SK-N-MC (cell line): ENCODE results near the gene SPNS3.

Experiments
- DNase-seq: peaks from one replicate; pipeline ENCODE4 v3.0.0-alpha.2; 2011; ENCODE audit warnings: low read depth, low spot score
- H3K27ac ChIP-seq: fragments of 200-600 bp; sonication (generic); 2 replicates; pipeline ENCODE4 v1.5.1; 2016; ENCODE audit warnings: mixed run types
- H3K36me3 ChIP-seq: fragments of 200-600 bp; sonication (generic); 2 replicates; pipeline ENCODE4 v1.6.1; 2017; ENCODE audit warnings: antibody characterized with exemption, low read length, mixed read lengths; ENCODE audit not compliant: insufficient read depth
- H3K4me3 ChIP-seq: fragments of 200-600 bp; sonication (generic); 2 replicates; pipeline ENCODE4 v1.5.1; 2016
- H3K9ac ChIP-seq: fragments of 200-600 bp; sonication (generic); 2 replicates; pipeline ENCODE4 v1.8.0; 2017; ENCODE audit warnings: mixed run types, mixed read lengths; ENCODE audit not compliant: insufficient read length
- H3K9me3 ChIP-seq: fragments of 200-600 bp; sonication (generic); 2 replicates; pipeline ENCODE4 v1.6.1; 2017; ENCODE audit warnings: low read depth, mild to moderate bottlenecking, antibody characterized with exemption, low read length, moderate library complexity, mixed read lengths
- EZH2 ChIP-seq: fragments of 200-600 bp; sonication (generic); IDR thresholded peaks from one replicate; pipeline ENCODE4 v1.6.1; 2017; ENCODE audit warnings: antibody characterized with exemption
- FOXP2 ChIP-seq: optimal IDR thresholded peaks from 2 replicates; pipeline ENCODE3; 2011; ENCODE audit warnings: mild to moderate bottlenecking, moderate library complexity; ENCODE audit not compliant: insufficient read depth; ENCODE audit errors: extremely low read length, control extremely low read depth
- POLR2AphosphoS5 ChIP-seq: IDR thresholded peaks from 2 replicates; pipeline ENCODE4 v1.6.1; 2012; ENCODE audit warnings: mild to moderate bottlenecking, low read depth, low read length, borderline replicate concordance

SPNS3 gene

GRCh38 chr17:4480929-4481898, 47.5 kb downstream of the SPNS3 start:
- Histone ChIP-seq H3K36me3 (no peaks in the 10 kb centered on the region), H3K9ac (no peak overlapping the region), H3K27ac (no peak overlapping the region), H3K9me3 (no peaks in the 10 kb centered on the region), H3K4me3 (no peak overlapping the region)
- TF ChIP-seq EZH2 (no peak), FOXP2 (no peak), POLR2AphosphoS5 (no peak)
- DNase-seq, result no peak

GRCh38 chr17:4482338-4483011, 48.7 kb downstream of the SPNS3 start:
- H3K9ac ChIP-seq, result no peak overlapping the region
- H3K9me3 ChIP-seq, result no peaks in the 10 kb centered on the region
- H3K36me3 ChIP-seq, result no peaks in the 10 kb centered on the region
- H3K4me3 ChIP-seq, result no peak overlapping the region
- TF ChIP-seq FOXP2 (no peak), POLR2AphosphoS5 (no peak), EZH2 (no peak)
- DNase-seq, result no peak
- H3K27ac ChIP-seq, result no peak overlapping the region

- no peak overlapping the region for H3K9ac ChIP-seq
- TF ChIP-seq POLR2AphosphoS5 (no peak), FOXP2 (no peak), EZH2 (no peak)
- no peak overlapping the region for H3K4me3 ChIP-seq
- no peak for DNase-seq
- H3K9me3 ChIP-seq, result no peaks in the 10 kb centered on the region
- no peak overlapping the region for H3K27ac ChIP-seq
- no peaks in the 10 kb centered on the region for H3K36me3 ChIP-seq
These were observed 49.5 kb downstream of the SPNS3 start for GRCh38 chr17:4483012-4483840.

- DNase-seq, result no peak
- no peak overlapping the region for H3K4me3 ChIP-seq
- H3K36me3 ChIP-seq, result no peaks in the 10 kb centered on the region
- H3K27ac ChIP-seq, result no peak overlapping the region
- no peak overlapping the region for H3K9ac ChIP-seq
- TF ChIP-seq FOXP2 (no peak), POLR2AphosphoS5 (no peak), EZH2 (no peak)
- no peaks in the 10 kb centered on the region for H3K9me3 ChIP-seq
These were observed 52.2 kb downstream of the SPNS3 start for GRCh38 chr17:4485676-4486646.

GRCh38 chr17:4487296-4487695, 53.6 kb downstream of the SPNS3 start:
- no peak for TF ChIP-seq EZH2
- no peak for TF ChIP-seq POLR2AphosphoS5
- no peak for TF ChIP-seq FOXP2
- DNase-seq, result no peak
- H3K9ac ChIP-seq, result no peak overlapping the region
- no peak overlapping the region for H3K27ac ChIP-seq
- H3K36me3 ChIP-seq, result no peaks in the 10 kb centered on the region
- no peak overlapping the region for H3K4me3 ChIP-seq
- no peaks in the 10 kb centered on the region for H3K9me3 ChIP-seq

GRCh38 chr17:4487820-4488716, 54.3 kb downstream of the SPNS3 start:
- H3K9me3 ChIP-seq, result no peaks in the 10 kb centered on the region
- no peak overlapping the region for H3K9ac ChIP-seq
- TF ChIP-seq EZH2 (no peak), FOXP2 (no peak), POLR2AphosphoS5 (no peak)
- H3K36me3 ChIP-seq, result no peaks in the 10 kb centered on the region
- no peak overlapping the region for H3K27ac ChIP-seq
- DNase-seq, result no peak
- H3K4me3 ChIP-seq, result no peak overlapping the region

- no peaks in the 10 kb centered on the region for H3K9me3 ChIP-seq
- H3K36me3 ChIP-seq, result no peaks in the 10 kb centered on the region
- no peak overlapping the region for H3K9ac ChIP-seq
- no peak for DNase-seq
- no peak overlapping the region for H3K4me3 ChIP-seq
- no peak overlapping the region for H3K27ac ChIP-seq
- TF ChIP-seq EZH2 (no peak), POLR2AphosphoS5 (no peak), FOXP2 (no peak)
These were observed 55.4 kb downstream of the SPNS3 start for GRCh38 chr17:4488989-4489595.
